Measurements from ENCODE around the gene INSC.

- TF ChIP-seq EP300 (IDR thresholded peaks at IDR 0.05; ENCODE audit: borderline replicate concordance) (no peak), RAD21 (IDR thresholded peaks at IDR 0.05; ENCODE audit: low read depth) (no peak), EGR1 (IDR thresholded peaks at IDR 0.05) (no peak)
Measured at GRCh38 chr11:15161790-15162189, 47.1 kb downstream of the INSC start.
